GM10266 (cell line): ENCODE measurements around the gene HUS1B.
A peak's percentile ranks its signal among the peaks of the same experiment; 100 is the strongest.

ENCODE experiments used
- DNase-seq: peaks from one replicate; pipeline ENCODE4 v3.0.0; 2012; ENCODE audit errors: extremely low spot score
- TF ChIP-seq, protein P1 (sequence below): IDR thresholded peaks from 2 replicates; pipeline ENCODE4 v1.5.1; 2012; ENCODE audit warnings: mild to moderate bottlenecking, low read depth; ENCODE audit not compliant: control insufficient read depth, insufficient read depth; ENCODE audit errors: missing control alignments

The HUS1B gene

DNA sequence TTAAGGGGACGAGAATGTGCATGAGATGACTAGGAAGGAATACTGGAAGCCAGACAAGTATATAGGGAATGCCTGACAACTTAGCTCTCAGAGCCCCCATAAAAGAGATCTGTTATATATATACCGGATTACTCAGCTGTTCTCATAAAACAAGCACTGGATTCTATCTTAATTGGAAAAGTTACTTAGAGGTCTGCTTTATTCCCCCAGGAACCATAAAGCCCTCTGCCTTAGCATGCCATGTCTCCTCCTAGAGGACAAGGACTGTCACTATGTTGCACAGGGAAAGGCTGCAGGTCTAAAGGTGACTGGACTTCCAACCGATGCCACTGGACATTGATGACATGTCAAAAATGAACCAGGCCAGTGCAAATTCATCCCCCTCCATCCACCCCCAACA is 29.6 kb upstream of the HUS1B start:
- no peak for DNase-seq
- TF ChIP-seq, protein P1, sequence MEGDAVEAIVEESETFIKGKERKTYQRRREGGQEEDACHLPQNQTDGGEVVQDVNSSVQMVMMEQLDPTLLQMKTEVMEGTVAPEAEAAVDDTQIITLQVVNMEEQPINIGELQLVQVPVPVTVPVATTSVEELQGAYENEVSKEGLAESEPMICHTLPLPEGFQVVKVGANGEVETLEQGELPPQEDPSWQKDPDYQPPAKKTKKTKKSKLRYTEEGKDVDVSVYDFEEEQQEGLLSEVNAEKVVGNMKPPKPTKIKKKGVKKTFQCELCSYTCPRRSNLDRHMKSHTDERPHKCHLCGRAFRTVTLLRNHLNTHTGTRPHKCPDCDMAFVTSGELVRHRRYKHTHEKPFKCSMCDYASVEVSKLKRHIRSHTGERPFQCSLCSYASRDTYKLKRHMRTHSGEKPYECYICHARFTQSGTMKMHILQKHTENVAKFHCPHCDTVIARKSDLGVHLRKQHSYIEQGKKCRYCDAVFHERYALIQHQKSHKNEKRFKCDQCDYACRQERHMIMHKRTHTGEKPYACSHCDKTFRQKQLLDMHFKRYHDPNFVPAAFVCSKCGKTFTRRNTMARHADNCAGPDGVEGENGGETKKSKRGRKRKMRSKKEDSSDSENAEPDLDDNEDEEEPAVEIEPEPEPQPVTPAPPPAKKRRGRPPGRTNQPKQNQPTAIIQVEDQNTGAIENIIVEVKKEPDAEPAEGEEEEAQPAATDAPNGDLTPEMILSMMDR: peak; percentile 24

DNA sequence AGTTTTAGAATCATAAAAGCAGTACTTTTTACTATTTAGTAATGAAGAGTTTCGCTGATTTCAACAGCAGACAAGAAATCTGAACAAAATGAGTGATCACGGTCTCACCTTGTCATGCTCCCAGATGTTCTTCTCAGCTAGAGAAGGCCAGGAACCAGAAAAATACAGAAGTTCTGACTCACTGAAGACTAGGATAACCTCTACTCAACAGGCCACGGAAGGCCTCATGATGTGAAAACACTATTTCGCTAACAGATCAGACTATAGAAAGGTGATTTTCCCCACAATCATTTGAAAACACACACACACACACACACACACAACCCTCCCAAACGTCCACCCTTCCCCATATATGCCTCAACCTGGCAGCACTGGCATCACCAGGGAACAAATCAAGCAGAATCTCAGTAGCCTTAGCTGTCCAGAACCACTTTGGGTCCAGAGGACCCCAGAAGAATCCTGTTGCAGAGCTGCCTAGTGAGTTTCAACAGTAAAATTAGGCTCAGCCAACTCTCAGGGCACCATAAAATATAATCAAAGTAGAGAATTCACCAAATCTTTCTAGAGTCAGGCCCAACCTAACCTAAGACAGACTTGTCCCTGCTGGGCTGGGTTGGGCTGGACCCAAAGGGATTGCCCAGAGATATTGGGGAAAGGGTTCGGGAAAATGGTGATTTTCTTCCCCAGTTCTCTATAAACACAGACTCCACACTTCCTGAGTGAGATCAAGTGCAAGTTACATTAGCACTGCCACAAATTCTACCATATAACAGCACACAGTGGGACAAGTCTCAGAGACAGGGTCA is 28.1 kb upstream of the HUS1B start:
- DNase-seq: peak; percentile 73
- TF ChIP-seq, protein P1: no peak

- TF ChIP-seq, protein P1: no peak
- DNase-seq: no peak
Observed at GRCh38 chr6:683742-684440, 27.0 kb upstream of the HUS1B start.

DNA sequence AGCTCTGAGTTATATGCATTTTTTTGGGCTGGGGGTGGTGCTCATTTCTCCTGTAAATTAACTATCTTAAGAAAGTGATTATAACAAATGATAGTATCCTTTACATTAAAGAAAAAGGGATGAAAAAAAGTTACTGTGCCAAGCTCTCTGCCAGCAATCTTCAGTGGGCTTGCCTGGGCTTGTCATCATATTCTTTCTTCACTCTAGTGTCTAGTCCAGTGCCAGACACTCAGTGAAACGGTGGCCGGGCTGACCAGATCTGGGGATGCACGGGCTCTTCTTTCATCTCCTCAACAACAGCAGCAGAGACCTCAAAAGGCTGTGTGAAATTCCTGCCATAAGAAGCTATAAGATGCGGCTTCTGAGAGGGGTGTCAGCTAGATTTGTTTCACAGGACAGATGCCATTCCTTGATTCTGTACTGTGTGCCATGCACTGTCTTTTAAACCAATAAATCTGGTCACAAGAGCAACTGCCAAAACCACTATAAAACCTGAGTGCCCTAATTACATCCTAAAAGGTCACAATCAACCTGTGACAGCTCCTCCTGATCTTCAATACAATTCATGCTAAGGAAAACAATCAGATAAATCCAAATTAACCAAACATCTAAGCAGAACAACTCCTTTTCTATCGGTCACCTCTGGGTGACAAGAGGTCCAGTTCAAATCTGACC is 23.9 kb upstream of the HUS1B start:
- no peak for DNase-seq
- TF ChIP-seq, protein P1: no peak

GRCh38 chr6:680251-680650 is 23.4 kb upstream of the HUS1B start:
- DNase-seq: no peak
- TF ChIP-seq, protein P1: no peak

- DNase-seq: no peak
- TF ChIP-seq, protein P1: no peak
Observed at GRCh38 chr6:679282-679681, 22.4 kb upstream of the HUS1B start.
